Chondrocyte (in vitro differentiated cells): ENCODE results near the gene RGS3. TPM values are rescaled to one million over a fixed set of nuclear protein-coding genes. Genes with fewer than 3 reads are reported as not detected.

Source experiments
- DNase-seq: peaks from one replicate; pipeline ENCODE4 v3.0.0; 2021; ENCODE audit warnings: mixed read lengths, low spot score
- H3K27ac Mint-ChIP-seq: one replicate; pipeline ENCODE4 v1.8.0; 2021; ENCODE audit warnings: mild to moderate bottlenecking, moderate library complexity, mixed read lengths; ENCODE audit not compliant: unreplicated experiment
- H3K27me3 Mint-ChIP-seq: 2 replicates; pipeline ENCODE4 v1.8.0; 2021; ENCODE audit warnings: low read depth, mixed read lengths
- H3K36me3 Mint-ChIP-seq: 2 replicates; pipeline ENCODE4 v1.8.0; 2021; ENCODE audit warnings: low read depth, mixed read lengths
- H3K4me1 Mint-ChIP-seq: 2 replicates; pipeline ENCODE4 v1.8.0; 2021; ENCODE audit warnings: low read depth, mild to moderate bottlenecking, mixed read lengths
- H3K4me3 Mint-ChIP-seq: one replicate; pipeline ENCODE4 v1.8.0; 2021; ENCODE audit warnings: mild to moderate bottlenecking, moderate library complexity, mixed read lengths; ENCODE audit not compliant: unreplicated experiment
- H3K9me3 Mint-ChIP-seq: 2 replicates; pipeline ENCODE4 v1.8.0; 2021; ENCODE audit warnings: low read depth, mixed read lengths
- CTCF ChIP-seq: fragments of 200-600 bp; sonication (generic); IDR thresholded peaks from 2 replicates; pipeline ENCODE4 v1.5.0; 2021; ENCODE audit warnings: antibody characterized with exemption, mild to moderate bottlenecking, moderate library complexity
- total RNA-seq: library from RNA; stranded (reverse); gene quantifications from 3 replicates; pipeline ENCODE4 v1.2.1, GENCODE V29; 2021

RGS3 gene
- total RNA-seq, 1 donor from 2014 or later = 55.2 TPM

- no peak for DNase-seq
- Mint-ChIP-seq H3K9me3 (no peaks in the 10 kb centered on the region), H3K27me3 (no peaks in the 10 kb centered on the region), H3K36me3 (no peaks in the 10 kb centered on the region), H3K4me1 (peaks cover 45% of the 10 kb centered on the region), H3K4me3 (no peak overlapping the region), H3K27ac (no peak overlapping the region)
- no peak for TF ChIP-seq CTCF
Observed at GRCh38 chr9:113515862-113516261, 52.3 kb downstream of the RGS3 start.

GRCh38 chr9:113516840-113517577 lies 53.5 kb downstream of the RGS3 start:
- Mint-ChIP-seq H3K4me1 (peaks cover 53% of the 10 kb centered on the region), H3K36me3 (no peaks in the 10 kb centered on the region), H3K27ac (peak overlapping the region; percentile 52), H3K9me3 (no peaks in the 10 kb centered on the region), H3K4me3 (no peak overlapping the region), H3K27me3 (no peaks in the 10 kb centered on the region)
- no peak for TF ChIP-seq CTCF
- DNase-seq = no peak

GRCh38 chr9:113519426-113520108 lies 56.0 kb downstream of the RGS3 start:
- Mint-ChIP-seq H3K36me3 (no peaks in the 10 kb centered on the region), H3K27ac (peak overlapping the region; percentile 87), H3K9me3 (no peaks in the 10 kb centered on the region), H3K4me3 (no peak overlapping the region), H3K4me1 (peaks cover 75% of the 10 kb centered on the region), H3K27me3 (no peaks in the 10 kb centered on the region)
- DNase-seq = no peak
- no peak for TF ChIP-seq CTCF

- Mint-ChIP-seq H3K9me3 (no peaks in the 10 kb centered on the region), H3K4me3 (no peak overlapping the region), H3K36me3 (no peaks in the 10 kb centered on the region), H3K27me3 (no peaks in the 10 kb centered on the region), H3K27ac (peak overlapping the region; percentile 87), H3K4me1 (peaks cover 80% of the 10 kb centered on the region)
- DNase-seq = no peak
- TF ChIP-seq CTCF = no peak
Observed at GRCh38 chr9:113520109-113520642, 56.6 kb downstream of the RGS3 start.

- no peak overlapping the region for H3K27ac Mint-ChIP-seq
- H3K4me3 Mint-ChIP-seq = no peak overlapping the region
- DNase-seq = no peak
- H3K27me3 Mint-ChIP-seq = no peaks in the 10 kb centered on the region
- peaks cover 86% of the 10 kb centered on the region for H3K4me1 Mint-ChIP-seq
- no peaks in the 10 kb centered on the region for H3K9me3 Mint-ChIP-seq
- H3K36me3 Mint-ChIP-seq = no peaks in the 10 kb centered on the region
- no peak for TF ChIP-seq CTCF
Observed at GRCh38 chr9:113521693-113522255, 58.2 kb downstream of the RGS3 start.
